ENCODE measurements around the gene FRY. TPM values are rescaled to one million over a fixed set of nuclear protein-coding genes. Genes with fewer than 3 reads are reported as not detected.

Gene FRY
- total RNA-seq, 1 experiment from 2014 or later, result 5.3 TPM

DNA sequence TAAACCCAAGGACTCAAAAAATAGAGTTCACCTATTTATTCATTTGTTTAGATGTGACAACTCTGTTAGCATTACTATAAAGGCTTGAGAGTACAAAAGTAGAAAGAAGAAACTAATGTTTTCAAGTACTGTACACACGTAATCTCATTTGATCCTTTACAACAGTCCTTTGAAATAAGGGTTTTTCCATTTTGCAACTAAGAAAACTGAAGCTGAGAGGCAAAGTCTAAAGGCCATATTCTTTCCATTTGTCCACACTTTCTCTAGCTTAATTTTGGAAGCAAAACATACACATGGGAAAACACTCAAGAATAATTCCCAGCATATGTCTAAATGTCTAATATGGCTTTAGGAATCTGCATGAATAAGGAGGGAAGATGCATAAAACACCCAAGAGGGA lies 249.5 kb downstream of the FRY start (continued):
- TF ChIP-seq, protein P1, sequence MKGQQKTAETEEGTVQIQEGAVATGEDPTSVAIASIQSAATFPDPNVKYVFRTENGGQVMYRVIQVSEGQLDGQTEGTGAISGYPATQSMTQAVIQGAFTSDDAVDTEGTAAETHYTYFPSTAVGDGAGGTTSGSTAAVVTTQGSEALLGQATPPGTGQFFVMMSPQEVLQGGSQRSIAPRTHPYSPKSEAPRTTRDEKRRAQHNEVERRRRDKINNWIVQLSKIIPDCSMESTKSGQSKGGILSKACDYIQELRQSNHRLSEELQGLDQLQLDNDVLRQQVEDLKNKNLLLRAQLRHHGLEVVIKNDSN (CRISPR knock-in tag; IDR thresholded peaks at IDR 0.05), result no peak
- TF ChIP-seq FOXJ3 (CRISPR knock-in tag; IDR thresholded peaks at IDR 0.05; ENCODE audit: borderline replicate concordance) (no peak), NR3C1 (CRISPR knock-in tag; conservative IDR thresholded peaks at IDR 0.05; ENCODE audit: low read depth) (no peak), CREM (CRISPR knock-in tag; IDR thresholded peaks at IDR 0.05) (no peak)
- TF ChIP-seq, protein P2, sequence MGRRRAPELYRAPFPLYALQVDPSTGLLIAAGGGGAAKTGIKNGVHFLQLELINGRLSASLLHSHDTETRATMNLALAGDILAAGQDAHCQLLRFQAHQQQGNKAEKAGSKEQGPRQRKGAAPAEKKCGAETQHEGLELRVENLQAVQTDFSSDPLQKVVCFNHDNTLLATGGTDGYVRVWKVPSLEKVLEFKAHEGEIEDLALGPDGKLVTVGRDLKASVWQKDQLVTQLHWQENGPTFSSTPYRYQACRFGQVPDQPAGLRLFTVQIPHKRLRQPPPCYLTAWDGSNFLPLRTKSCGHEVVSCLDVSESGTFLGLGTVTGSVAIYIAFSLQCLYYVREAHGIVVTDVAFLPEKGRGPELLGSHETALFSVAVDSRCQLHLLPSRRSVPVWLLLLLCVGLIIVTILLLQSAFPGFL (CRISPR knock-in tag; IDR thresholded peaks at IDR 0.05; ENCODE audit: borderline replicate concordance), result no peak

DNA sequence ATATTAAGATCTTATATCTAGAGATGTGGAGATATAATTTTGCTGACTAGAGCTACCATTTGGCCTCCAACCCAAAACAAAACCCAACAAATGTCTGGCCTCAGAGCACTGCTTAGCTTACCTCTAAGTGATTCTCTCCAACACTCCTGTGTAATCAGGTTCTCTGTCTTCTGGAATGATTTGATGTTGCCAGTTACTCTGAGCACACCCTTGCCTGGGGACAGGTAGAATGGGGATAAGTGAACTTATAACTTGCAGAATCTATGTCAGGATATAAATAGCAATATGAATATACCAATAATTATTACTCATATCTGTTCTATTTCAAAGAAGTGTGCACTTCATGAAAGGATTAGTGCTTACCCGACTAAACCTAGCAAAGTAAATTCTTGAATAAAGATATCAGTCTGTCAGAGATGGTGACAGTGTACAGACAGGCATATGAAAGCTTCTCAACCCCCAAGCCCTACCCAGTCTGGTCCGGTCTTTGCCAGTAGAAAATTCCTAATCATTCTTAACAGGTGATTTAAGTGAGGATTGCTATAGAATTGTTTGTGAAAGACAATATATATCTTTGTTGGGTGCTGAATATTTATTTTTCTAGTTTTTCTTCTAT lies 250.6 kb downstream of the FRY start:
- TF ChIP-seq, protein P3, sequence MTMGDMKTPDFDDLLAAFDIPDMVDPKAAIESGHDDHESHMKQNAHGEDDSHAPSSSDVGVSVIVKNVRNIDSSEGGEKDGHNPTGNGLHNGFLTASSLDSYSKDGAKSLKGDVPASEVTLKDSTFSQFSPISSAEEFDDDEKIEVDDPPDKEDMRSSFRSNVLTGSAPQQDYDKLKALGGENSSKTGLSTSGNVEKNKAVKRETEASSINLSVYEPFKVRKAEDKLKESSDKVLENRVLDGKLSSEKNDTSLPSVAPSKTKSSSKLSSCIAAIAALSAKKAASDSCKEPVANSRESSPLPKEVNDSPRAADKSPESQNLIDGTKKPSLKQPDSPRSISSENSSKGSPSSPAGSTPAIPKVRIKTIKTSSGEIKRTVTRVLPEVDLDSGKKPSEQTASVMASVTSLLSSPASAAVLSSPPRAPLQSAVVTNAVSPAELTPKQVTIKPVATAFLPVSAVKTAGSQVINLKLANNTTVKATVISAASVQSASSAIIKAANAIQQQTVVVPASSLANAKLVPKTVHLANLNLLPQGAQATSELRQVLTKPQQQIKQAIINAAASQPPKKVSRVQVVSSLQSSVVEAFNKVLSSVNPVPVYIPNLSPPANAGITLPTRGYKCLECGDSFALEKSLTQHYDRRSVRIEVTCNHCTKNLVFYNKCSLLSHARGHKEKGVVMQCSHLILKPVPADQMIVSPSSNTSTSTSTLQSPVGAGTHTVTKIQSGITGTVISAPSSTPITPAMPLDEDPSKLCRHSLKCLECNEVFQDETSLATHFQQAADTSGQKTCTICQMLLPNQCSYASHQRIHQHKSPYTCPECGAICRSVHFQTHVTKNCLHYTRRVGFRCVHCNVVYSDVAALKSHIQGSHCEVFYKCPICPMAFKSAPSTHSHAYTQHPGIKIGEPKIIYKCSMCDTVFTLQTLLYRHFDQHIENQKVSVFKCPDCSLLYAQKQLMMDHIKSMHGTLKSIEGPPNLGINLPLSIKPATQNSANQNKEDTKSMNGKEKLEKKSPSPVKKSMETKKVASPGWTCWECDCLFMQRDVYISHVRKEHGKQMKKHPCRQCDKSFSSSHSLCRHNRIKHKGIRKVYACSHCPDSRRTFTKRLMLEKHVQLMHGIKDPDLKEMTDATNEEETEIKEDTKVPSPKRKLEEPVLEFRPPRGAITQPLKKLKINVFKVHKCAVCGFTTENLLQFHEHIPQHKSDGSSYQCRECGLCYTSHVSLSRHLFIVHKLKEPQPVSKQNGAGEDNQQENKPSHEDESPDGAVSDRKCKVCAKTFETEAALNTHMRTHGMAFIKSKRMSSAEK (CRISPR knock-in tag; IDR thresholded peaks at IDR 0.05; ENCODE audit: borderline replicate concordance), result no peak
- TF ChIP-seq, protein P4, sequence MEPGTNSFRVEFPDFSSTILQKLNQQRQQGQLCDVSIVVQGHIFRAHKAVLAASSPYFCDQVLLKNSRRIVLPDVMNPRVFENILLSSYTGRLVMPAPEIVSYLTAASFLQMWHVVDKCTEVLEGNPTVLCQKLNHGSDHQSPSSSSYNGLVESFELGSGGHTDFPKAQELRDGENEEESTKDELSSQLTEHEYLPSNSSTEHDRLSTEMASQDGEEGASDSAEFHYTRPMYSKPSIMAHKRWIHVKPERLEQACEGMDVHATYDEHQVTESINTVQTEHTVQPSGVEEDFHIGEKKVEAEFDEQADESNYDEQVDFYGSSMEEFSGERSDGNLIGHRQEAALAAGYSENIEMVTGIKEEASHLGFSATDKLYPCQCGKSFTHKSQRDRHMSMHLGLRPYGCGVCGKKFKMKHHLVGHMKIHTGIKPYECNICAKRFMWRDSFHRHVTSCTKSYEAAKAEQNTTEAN (CRISPR knock-in tag; IDR thresholded peaks at IDR 0.05), result no peak
- TF ChIP-seq, protein P5, sequence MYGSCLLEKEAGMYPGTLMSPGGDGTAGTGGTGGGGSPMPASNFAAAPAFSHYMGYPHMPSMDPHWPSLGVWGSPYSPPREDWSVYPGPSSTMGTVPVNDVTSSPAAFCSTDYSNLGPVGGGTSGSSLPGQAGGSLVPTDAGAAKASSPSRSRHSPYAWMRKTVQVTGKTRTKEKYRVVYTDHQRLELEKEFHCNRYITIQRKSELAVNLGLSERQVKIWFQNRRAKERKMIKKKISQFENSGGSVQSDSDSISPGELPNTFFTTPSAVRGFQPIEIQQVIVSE (CRISPR knock-in tag; IDR thresholded peaks at IDR 0.05; ENCODE audit: borderline replicate concordance), result no peak
- TF ChIP-seq, protein P6, sequence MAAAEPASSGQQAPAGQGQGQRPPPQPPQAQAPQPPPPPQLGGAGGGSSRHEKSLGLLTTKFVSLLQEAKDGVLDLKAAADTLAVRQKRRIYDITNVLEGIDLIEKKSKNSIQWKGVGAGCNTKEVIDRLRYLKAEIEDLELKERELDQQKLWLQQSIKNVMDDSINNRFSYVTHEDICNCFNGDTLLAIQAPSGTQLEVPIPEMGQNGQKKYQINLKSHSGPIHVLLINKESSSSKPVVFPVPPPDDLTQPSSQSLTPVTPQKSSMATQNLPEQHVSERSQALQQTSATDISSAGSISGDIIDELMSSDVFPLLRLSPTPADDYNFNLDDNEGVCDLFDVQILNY (CRISPR knock-in tag; IDR thresholded peaks at IDR 0.05), result no peak
- TF ChIP-seq TCF7 (CRISPR knock-in tag; IDR thresholded peaks at IDR 0.05; ENCODE audit: low read depth) (no peak), SOX15 (CRISPR knock-in tag; IDR thresholded peaks at IDR 0.05) (no peak), EMX1 (CRISPR knock-in tag; IDR thresholded peaks at IDR 0.05) (no peak), ESRRA (CRISPR knock-in tag; IDR thresholded peaks at IDR 0.05; ENCODE audit: borderline replicate concordance) (no peak)
- TF ChIP-seq, protein P7, sequence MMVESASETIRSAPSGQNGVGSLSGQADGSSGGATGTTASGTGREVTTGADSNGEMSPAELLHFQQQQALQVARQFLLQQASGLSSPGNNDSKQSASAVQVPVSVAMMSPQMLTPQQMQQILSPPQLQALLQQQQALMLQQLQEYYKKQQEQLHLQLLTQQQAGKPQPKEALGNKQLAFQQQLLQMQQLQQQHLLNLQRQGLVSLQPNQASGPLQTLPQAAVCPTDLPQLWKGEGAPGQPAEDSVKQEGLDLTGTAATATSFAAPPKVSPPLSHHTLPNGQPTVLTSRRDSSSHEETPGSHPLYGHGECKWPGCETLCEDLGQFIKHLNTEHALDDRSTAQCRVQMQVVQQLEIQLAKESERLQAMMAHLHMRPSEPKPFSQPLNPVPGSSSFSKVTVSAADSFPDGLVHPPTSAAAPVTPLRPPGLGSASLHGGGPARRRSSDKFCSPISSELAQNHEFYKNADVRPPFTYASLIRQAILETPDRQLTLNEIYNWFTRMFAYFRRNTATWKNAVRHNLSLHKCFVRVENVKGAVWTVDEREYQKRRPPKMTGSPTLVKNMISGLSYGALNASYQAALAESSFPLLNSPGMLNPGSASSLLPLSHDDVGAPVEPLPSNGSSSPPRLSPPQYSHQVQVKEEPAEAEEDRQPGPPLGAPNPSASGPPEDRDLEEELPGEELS (CRISPR knock-in tag; IDR thresholded peaks at IDR 0.05), result no peak
- TF ChIP-seq, protein P1 (CRISPR knock-in tag; IDR thresholded peaks at IDR 0.05), result no peak
- TF ChIP-seq, protein P8, sequence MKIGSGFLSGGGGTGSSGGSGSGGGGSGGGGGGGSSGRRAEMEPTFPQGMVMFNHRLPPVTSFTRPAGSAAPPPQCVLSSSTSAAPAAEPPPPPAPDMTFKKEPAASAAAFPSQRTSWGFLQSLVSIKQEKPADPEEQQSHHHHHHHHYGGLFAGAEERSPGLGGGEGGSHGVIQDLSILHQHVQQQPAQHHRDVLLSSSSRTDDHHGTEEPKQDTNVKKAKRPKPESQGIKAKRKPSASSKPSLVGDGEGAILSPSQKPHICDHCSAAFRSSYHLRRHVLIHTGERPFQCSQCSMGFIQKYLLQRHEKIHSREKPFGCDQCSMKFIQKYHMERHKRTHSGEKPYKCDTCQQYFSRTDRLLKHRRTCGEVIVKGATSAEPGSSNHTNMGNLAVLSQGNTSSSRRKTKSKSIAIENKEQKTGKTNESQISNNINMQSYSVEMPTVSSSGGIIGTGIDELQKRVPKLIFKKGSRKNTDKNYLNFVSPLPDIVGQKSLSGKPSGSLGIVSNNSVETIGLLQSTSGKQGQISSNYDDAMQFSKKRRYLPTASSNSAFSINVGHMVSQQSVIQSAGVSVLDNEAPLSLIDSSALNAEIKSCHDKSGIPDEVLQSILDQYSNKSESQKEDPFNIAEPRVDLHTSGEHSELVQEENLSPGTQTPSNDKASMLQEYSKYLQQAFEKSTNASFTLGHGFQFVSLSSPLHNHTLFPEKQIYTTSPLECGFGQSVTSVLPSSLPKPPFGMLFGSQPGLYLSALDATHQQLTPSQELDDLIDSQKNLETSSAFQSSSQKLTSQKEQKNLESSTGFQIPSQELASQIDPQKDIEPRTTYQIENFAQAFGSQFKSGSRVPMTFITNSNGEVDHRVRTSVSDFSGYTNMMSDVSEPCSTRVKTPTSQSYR (CRISPR knock-in tag; IDR thresholded peaks at IDR 0.05), result no peak
- Mint-ChIP-seq H3K27me3 (ENCODE audit: low read depth) (no peaks in the 10 kb centered on the region), H3K4me3 (no peak overlapping the region), H3K36me3 (no peaks in the 10 kb centered on the region), H3K4me1 (peaks cover 7% of the 10 kb centered on the region), H3K9me3 (no peaks in the 10 kb centered on the region), H3K27ac (no peak overlapping the region)
- ChIA-PET POLR2A (no interaction called here), CTCF (interaction anchor here (1.0 kb wide), 1 partner anchor 14 kb away, joined by 3 read pairs; no protein-coding TSS in a partner anchor)
- no peak for DNase-seq (ENCODE audit: low spot score)
- ATAC-seq, result no peak

Data from WTC11 (cell line).